WTC11 (cell line): ENCODE measurements around the gene CD2AP.

Experiments used
- ARID4B ChIP-seq: sonication (generic); formaldehyde crosslinking; IDR thresholded peaks from 2 replicates; pipeline ENCODE4 v1.8.0; 2023; ENCODE audit warnings: missing genetic modification reagents, mild to moderate bottlenecking, borderline replicate concordance
- CTCF ChIP-seq: fragments of 200-600 bp; IDR thresholded peaks from 2 replicates; pipeline ENCODE4 v1.8.0; 2022; ENCODE audit warnings: antibody characterized with exemption
- E2F5 ChIP-seq: sonication (generic); formaldehyde crosslinking; IDR thresholded peaks from 2 replicates; pipeline ENCODE4 v1.8.1; 2022; ENCODE audit warnings: mild to moderate bottlenecking, moderate library complexity, missing genetic modification reagents
- ESRRA ChIP-seq: sonication (generic); formaldehyde crosslinking; IDR thresholded peaks from 2 replicates; pipeline ENCODE4 v1.8.1; 2022; ENCODE audit warnings: mild to moderate bottlenecking, missing genetic modification reagents, borderline replicate concordance
- MAX ChIP-seq: sonication (generic); formaldehyde crosslinking; IDR thresholded peaks from 2 replicates; pipeline ENCODE4 v1.8.0; 2022; ENCODE audit warnings: mild to moderate bottlenecking, missing genetic modification reagents
- MLX ChIP-seq: sonication (generic); formaldehyde crosslinking; IDR thresholded peaks from 2 replicates; pipeline ENCODE4 v1.8.1; 2023; ENCODE audit warnings: mild to moderate bottlenecking, missing genetic modification reagents, moderate library complexity
- MYBL2 ChIP-seq: sonication (generic); formaldehyde crosslinking; IDR thresholded peaks from 2 replicates; pipeline ENCODE4 v1.8.1; 2023; ENCODE audit warnings: mild to moderate bottlenecking, moderate library complexity, missing genetic modification reagents
- NFE2L1 ChIP-seq: sonication (generic); formaldehyde crosslinking; IDR thresholded peaks from 2 replicates; pipeline ENCODE4 v1.8.1; 2023; ENCODE audit warnings: missing genetic modification reagents
- NR2C2 ChIP-seq: sonication (generic); formaldehyde crosslinking; IDR thresholded peaks from 2 replicates; pipeline ENCODE4 v1.8.0; 2022; ENCODE audit warnings: mild to moderate bottlenecking, missing genetic modification reagents
- OVOL2 ChIP-seq: fragments of 250-450 bp; sonication (Bioruptor Pico); IDR thresholded peaks from 2 replicates; pipeline ENCODE4 v1.9.0; 2021; ENCODE audit warnings: mild to moderate bottlenecking, borderline replicate concordance
- PREB ChIP-seq: sonication (generic); formaldehyde crosslinking; IDR thresholded peaks from 2 replicates; pipeline ENCODE4 v1.8.1; 2022; ENCODE audit warnings: mild to moderate bottlenecking, missing genetic modification reagents, moderate library complexity, borderline replicate concordance
- SMAD3 ChIP-seq: sonication (generic); formaldehyde crosslinking; IDR thresholded peaks from 2 replicates; pipeline ENCODE4 v1.8.0; 2022; ENCODE audit warnings: missing genetic modification reagents, mild to moderate bottlenecking, borderline replicate concordance
- SMAD4 ChIP-seq: sonication (generic); formaldehyde crosslinking; IDR thresholded peaks from 2 replicates; pipeline ENCODE4 v1.8.0; 2022; ENCODE audit warnings: mild to moderate bottlenecking, missing genetic modification reagents
- TEAD1 ChIP-seq: sonication (generic); formaldehyde crosslinking; IDR thresholded peaks from 2 replicates; pipeline ENCODE4 v1.8.0; 2022; ENCODE audit warnings: mild to moderate bottlenecking, missing genetic modification reagents

GRCh38 chr6:47452899-47453298 is 24.7 kb upstream of the CD2AP start:
- TF ChIP-seq PREB (no peak), MAX (CRISPR knock-in tag) (no peak), SMAD3 (CRISPR knock-in tag) (no peak), ARID4B (CRISPR knock-in tag) (no peak), CTCF (no peak), MYBL2 (CRISPR knock-in tag) (no peak), OVOL2 (CRISPR knock-in tag) (no peak), NR2C2 (CRISPR knock-in tag) (no peak), TEAD1 (CRISPR knock-in tag) (no peak), NFE2L1 (CRISPR knock-in tag) (no peak), E2F5 (CRISPR knock-in tag) (no peak), MLX (no peak), SMAD4 (CRISPR knock-in tag) (no peak), ESRRA (CRISPR knock-in tag) (no peak)
